Colonic mucosa (tissue), 4 donors: Measurements from ENCODE around the gene CCDC182. TPM values are rescaled to one million over a fixed set of nuclear protein-coding genes. Genes with fewer than 3 reads are reported as not detected.

Experiments
- DNase-seq: peaks from one replicate; pipeline ENCODE4 v3.0.0-alpha.2; 2020
- H3K27ac ChIP-seq: fragments of 200-600 bp; one replicate; pipeline ENCODE4 v1.8.0; 2021
- H3K27me3 ChIP-seq: fragments of 200-600 bp; one replicate; pipeline ENCODE4 v1.8.0; 2021
- H3K36me3 ChIP-seq: fragments of 200-600 bp; one replicate; pipeline ENCODE4 v1.8.0; 2021
- H3K4me1 ChIP-seq: fragments of 200-600 bp; one replicate; pipeline ENCODE4 v1.8.0; 2021; ENCODE audit warnings: mild to moderate bottlenecking
- H3K4me3 ChIP-seq: fragments of 200-600 bp; one replicate; pipeline ENCODE4 v1.8.0; 2021
- H3K9ac ChIP-seq, 2 donors: one replicate each; pipeline ENCODE4 v1.7.0; 2013; ENCODE audit warnings: control low read depth in 2 of 2, low read depth in 2 of 2, low read length in 2 of 2
- H3K9me3 ChIP-seq: fragments of 200-600 bp; one replicate; pipeline ENCODE4 v1.8.0; 2021
- CTCF ChIP-seq: fragments of 200-600 bp; IDR thresholded peaks from one replicate; pipeline ENCODE4 v1.8.0; 2022; ENCODE audit warnings: antibody characterized with exemption, mild to moderate bottlenecking
- intact Hi-C: fragments of 100-400 bp; cut with DNase I; formaldehyde crosslinking; loops from one replicate; pipeline ENCODE4 v1.14.1; 2022
- total RNA-seq, 2 donors: library from RNA; stranded (reverse); fragmentation: NEBNext Ultra II Directional in 1 of 2; extraction: Animal tissue kit (Norgen Biotek cat#: 25700) in 1 of 2; gene quantifications; one replicate each; pipeline ENCODE4 v1.2.1, GENCODE V29; 2021
- donor health status: healthy.
- donor health status: DM: no; HTN: no; CAD: no.
- donor health status: DM: no; HTN: no; CAD: no.

CCDC182 gene
- total RNA-seq, 2 donors from 2014 or later: not detected

DNA sequence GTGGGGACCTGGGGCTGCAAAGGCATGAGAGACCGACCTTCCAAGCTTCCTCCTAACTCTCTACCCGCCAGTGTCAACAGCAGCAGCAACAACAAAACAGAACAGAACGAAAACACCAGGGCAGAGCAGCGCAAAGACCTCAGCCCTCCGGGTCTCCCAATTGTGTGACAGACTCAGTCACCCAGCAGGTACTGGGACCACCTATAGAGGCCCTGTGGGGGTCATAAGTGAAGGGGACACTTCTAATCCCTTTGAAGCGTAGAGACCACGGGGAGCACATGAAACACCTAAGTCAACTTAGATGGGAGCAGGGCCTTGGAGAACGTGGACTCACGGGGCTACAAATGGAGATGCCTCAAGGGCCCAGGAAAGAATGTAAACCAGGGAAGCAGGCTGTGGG, 12.6 kb upstream of the CCDC182 start:
- intact Hi-C loops: no loop called here
- Histone ChIP-seq H3K4me1 (no peaks in the 10 kb centered on the region), H3K27me3 (no peaks in the 10 kb centered on the region), H3K4me3 (no peak overlapping the region), H3K9ac (no peak overlapping the region), H3K9me3 (no peaks in the 10 kb centered on the region), H3K36me3 (no peaks in the 10 kb centered on the region), H3K27ac (no peak overlapping the region)
- no peak for DNase-seq
- TF ChIP-seq CTCF: no peak

DNA sequence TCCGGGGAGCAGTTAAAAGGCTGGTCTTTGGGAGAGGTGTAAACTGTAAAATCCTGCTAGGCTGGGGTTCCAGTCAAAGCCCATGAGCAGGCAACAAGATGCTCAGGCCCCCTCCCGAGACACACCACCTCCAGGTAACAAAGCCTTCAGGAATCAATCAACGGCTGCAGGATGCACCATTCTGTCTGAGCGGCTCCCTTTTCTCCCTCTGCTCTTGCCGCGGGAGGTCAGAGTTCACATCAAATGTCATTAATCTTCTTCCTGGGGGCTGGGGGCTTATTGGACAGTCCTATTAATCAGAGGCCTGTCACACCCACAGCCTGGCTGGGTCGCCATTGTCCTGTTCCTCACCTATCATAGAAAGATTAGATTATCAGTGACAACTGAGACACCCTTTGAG, 11.9 kb upstream of the CCDC182 start:
- Histone ChIP-seq H3K4me1 (no peaks in the 10 kb centered on the region), H3K9me3 (no peaks in the 10 kb centered on the region), H3K4me3 (no peak overlapping the region), H3K27ac (no peak overlapping the region), H3K27me3 (no peaks in the 10 kb centered on the region), H3K36me3 (no peaks in the 10 kb centered on the region), H3K9ac (no peak overlapping the region)
- intact Hi-C loops: no loop called here
- no peak for DNase-seq
- no peak for TF ChIP-seq CTCF

GRCh38 chr17:57755480-57756070, 10.5 kb upstream of the CCDC182 start:
- no peak for DNase-seq
- TF ChIP-seq CTCF: no peak
- no peak overlapping the region for H3K4me3 ChIP-seq
- H3K27ac ChIP-seq: no peak overlapping the region
- H3K36me3 ChIP-seq: no peaks in the 10 kb centered on the region
- H3K9ac ChIP-seq: no peak overlapping the region
- intact Hi-C loops: no loop called here
- no peaks in the 10 kb centered on the region for H3K4me1 ChIP-seq
- no peaks in the 10 kb centered on the region for H3K27me3 ChIP-seq
- no peaks in the 10 kb centered on the region for H3K9me3 ChIP-seq

DNA sequence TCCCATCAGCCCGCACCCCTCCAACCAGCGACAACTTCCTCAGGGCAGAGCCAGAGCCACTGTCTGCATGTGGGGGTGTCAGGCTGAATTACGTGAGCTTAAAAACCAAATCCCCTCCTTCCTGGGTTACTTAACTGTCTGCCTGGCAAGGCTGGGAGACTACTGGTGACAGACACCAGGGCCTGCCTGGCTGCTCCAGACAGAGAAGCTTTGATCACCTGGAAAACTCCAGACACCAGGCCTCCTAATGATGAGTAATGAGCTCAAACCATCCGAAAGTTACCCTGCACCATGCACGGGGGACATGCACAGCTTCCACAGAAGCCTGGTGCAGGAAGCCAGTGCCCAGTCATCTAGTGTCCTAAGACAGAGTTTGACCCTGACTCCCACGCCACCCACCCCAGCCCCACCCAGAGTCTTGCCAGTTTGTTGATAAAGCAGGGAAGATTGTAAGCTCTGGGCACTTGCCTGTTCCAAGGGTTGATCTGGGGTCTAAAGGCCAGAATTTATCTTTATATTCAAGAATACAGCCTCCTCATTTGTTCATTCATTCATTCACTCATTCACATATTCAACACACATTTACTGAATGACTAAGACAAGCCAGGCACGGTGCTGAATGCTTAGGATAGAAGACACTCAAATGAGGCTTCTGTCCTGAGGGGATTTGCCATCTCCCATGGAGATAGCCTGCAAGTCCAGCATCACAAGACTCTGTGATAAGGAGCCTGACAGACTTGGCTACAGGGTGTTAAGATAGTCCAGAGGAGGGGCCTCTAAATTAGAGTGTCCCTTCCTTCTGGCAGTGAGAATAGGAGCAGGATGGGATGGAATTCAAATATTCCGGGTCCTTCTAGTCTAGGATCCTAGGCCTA, 7.2 kb upstream of the CCDC182 start:
- no peaks in the 10 kb centered on the region for H3K27me3 ChIP-seq
- H3K4me3 ChIP-seq: no peak overlapping the region
- DNase-seq: no peak
- no peaks in the 10 kb centered on the region for H3K4me1 ChIP-seq
- TF ChIP-seq CTCF: no peak
- H3K27ac ChIP-seq: no peak overlapping the region
- no peak overlapping the region for H3K9ac ChIP-seq
- no peaks in the 10 kb centered on the region for H3K36me3 ChIP-seq
- H3K9me3 ChIP-seq: no peaks in the 10 kb centered on the region
- intact Hi-C loops: no loop called here

GRCh38 chr17:57751348-57751971, 6.4 kb upstream of the CCDC182 start:
- H3K9ac ChIP-seq: no peak overlapping the region
- DNase-seq: no peak

More at GRCh38 chr17:57751348-57751971, 6.4 kb upstream of the CCDC182 start:
- H3K4me3 ChIP-seq: no peak overlapping the region
- no peak overlapping the region for H3K27ac ChIP-seq
- H3K27me3 ChIP-seq: no peaks in the 10 kb centered on the region
- H3K36me3 ChIP-seq: no peaks in the 10 kb centered on the region
- no peaks in the 10 kb centered on the region for H3K9me3 ChIP-seq
- H3K4me1 ChIP-seq: no peaks in the 10 kb centered on the region
- intact Hi-C loops: no loop called here
- TF ChIP-seq CTCF: no peak
